Non-pigmented ciliary epithelial cell (primary cell): Measurements from ENCODE around the gene MED16.
"Not testable (repeated sequence)": the region's sequence is repeated elsewhere in the genome, so short reads cannot be mapped to it uniquely, and the experiment has no call there.

Experiments used
- DNase-seq: peaks from one replicate; pipeline ENCODE4 v3.0.0-alpha.2; 2010; ENCODE audit warnings: low read depth

MED16 gene

DNA sequence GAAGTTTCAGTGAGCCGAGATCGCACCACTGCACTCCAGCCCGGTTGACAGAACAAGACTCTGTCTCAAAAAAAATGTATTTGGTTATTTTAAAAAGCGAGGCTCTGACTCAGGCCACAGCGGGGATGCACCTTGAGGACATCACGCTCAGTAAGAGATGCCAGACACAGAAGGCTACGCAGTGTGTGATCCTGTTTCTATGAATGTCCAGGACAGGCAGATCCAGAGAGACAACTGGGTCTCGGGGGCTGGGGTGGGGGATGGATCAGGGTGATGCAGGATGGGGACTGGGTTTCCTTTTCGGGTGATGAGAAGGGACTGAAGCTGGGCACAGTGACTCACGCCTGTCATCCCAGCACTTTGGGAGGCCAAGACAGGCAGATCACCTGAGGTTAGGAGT lies 5.4 kb downstream of the MED16 start:
- DNase-seq, result no peak

DNA sequence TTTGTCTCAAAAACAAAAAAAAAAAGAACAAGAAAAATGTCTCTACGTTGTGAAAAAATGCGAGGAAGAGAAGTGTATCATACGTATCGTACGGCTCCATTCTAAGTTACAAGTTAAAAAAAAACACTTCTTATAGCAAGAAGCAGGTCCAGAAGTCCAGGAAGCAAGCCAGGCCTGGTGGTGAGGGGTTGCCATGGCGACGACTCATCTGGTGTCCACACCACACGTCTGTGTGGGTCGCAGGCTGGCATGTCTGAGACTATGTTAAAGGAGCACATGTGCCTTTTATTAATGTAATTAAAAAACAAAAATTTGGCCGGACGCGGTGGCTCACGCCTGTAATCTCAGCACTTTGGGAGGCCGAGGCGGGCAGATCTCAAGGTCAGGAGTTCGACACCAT lies 5.9 kb downstream of the MED16 start:
- no peak for DNase-seq

DNA sequence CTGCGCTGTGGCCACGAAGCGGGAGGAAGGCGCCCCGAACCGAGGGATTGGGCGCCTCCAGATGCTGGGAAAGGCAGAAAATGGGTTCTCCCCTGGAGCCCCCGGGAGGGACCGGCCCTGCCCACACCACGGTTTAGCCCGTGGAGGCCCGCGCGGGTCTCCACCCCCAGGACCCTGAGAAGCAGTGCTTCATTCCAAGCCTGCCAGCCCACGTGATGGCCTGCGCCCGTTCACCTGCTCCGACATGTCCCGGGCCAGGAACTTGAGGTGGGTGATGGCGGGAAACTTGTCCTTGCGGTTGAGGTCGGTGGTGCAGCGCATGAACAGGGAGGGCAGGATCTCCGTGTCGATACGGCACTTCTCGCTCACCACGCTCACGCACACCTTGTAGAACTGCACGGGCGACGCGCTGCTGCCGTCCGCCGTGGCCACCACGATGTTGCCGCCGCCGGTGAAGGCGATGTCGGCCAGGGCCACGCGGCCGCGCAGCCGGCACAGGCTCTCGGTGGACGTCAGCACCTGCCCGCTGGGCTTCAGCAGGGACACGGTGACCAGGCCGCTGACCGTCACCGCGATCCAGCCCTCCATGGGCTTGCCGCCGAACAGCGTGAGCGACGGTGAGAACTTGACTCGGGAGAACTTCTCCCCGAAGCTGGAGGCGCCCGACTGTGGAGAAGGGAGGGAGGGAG lies 7.3 kb downstream of the MED16 start:
- DNase-seq, result no peak

DNA sequence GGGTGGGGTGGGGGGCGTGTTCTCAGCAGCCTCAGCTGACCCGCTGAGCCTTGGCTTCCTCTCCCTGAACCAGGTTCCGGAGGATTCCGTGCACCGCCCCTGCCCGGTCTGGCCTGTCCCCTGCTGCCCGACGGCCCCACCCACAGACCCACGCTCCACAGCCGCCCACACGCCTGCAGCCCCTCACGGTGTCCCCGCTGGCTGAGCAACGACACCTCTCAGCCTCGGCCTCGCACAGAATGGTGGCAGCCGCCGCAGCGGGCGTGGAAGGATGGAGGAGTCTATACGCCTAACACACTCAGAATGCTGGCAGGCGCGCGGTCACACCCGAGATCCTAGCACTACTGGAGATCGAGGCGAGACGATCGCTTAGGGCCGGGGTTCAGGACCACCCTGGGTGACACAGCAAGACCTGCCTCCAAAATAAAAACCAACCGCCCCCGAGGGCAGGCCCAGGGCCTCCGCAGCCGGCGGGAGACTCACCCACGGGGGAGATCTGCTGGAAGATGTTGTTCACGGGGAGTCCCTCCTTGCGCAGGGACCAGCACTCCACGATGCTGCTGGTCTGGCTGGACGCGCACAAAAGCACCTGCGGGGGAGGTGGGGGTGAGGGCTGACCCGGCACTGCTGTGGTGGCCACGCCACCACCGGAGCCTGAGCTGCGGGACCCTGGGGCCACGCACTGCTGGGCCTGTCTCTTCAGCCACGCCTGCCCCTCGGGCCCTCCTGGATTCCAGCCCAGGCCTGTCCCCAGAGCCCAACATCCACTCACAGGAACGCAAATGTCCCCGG lies 8.4 kb downstream of the MED16 start:
- no peak for DNase-seq

DNA sequence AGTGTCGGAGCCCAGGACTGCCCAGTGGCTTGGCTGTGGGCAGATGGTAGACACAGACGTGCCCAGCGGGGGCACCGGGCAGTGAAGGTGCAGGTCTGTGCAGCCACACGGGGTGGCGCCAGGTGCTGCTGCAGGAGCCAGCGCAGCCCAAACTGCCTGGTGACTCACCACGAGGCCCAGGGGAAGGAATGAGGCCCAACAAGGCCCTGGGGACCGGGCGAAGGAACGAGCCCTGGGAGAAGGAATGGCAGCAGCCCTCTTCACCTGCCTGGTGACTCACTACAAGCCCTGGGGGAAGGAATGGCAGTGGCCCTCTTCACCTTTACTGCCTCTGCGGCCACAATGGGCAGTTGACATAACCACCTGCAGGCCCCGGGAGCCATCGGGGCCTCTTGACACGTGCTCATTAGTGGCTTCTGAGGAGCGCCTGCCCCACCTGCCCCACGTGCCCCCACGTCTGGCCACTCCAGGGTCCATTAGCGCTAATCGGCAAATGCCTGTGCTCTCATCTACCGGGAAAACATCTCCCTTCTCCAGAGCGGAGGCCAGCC lies 9.3 kb downstream of the MED16 start:
- DNase-seq, result no peak

DNA sequence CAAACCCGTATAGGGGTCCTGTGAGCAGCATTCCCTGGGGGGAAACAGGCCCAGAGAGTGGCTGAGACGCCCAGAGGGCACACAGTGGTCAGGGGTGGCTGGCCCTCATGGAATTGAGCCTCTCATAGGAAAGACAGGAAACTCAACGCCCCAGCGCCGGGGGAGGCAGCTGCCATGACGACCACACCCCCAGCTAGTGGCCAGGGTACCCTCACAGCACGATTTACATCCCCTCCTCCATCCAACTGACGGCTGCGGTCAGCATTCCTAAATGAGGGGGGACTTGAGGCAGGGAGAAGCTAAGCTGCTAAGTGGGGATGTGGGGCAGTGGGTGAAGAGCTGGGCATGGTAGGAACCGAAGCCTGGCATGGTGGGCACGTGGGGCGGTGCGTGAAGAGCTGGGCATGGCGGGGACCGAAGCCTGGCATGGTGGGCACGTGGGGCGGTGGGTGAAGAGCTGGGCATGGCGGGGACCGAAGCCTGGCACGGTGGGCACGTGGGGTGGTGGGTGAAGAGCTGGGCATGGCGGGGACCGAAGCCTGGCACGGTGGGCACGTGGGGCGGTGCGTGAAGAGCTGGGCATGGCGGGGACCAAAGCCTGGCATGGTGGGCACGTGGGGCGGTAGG lies 10.0 kb downstream of the MED16 start:
- DNase-seq, result no peak

DNA sequence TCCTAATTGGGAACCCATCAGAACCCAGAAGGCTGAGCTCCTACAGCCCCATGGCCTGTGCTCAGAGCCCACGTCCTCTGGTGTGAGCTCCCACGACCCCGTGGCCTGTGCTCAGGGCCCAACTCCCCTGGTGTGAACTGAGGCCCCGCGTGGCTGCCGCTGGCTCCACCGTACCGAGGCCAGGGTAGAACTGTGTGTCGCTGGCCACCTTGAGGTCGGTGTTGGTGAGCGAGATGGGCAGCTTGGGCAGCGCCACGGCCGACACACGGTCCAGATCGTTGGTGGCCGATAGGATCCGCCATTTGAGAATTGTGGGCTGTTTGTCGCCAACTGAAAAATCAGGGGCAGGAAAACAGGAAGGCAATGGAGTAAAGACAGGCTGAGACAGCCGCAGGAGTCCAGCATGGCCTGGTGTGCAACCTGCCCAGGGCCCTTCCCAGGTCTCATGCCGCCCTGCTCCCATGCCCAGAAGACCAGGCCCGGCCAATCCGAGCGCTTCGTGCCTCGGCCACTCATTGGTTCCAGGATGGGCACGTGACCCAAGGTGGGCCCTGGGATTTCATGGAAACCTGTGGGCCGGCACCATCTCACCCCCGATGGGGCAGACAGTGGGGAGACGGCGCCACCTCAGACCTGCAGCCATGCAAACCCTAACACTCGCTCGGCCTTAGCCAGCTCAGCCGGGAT lies 11.5 kb downstream of the MED16 start:
- DNase-seq, result no peak

DNA sequence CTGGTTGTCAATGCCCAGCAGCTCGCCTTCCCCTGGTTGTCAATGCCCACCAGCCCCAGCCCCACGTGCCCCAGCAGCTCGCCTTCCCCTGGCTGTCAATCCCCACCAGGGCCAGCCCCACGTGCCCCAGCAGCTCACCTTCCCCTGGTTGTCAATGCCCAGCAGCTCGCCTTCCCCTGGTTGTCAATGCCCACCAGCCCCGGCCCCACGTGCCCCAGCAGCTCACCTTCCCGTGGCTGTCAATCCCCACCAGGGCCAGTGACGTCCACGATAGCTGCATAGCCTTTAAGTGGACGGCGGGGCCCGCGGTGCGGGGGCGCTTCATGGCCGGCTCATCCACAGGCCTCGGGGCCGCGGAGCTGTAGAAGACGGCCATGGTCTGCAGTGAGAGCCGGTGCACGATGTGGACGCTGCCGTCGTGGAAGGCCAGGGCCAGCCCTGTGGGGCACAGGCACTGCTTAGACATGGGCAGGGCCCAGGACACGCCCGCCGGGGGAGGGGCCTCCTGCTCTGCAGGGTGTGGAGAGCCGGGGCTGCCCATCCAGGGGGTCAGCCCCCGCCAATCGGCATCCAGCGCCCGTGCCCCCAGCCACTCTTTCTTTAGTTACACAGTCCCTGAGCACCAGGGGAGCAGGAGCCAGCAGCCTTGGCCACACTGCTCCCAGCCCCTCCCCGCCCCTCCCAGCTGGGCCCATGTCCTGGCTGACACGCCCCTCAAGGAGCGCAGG lies 13.1 kb downstream of the MED16 start:
- no peak for DNase-seq

DNA sequence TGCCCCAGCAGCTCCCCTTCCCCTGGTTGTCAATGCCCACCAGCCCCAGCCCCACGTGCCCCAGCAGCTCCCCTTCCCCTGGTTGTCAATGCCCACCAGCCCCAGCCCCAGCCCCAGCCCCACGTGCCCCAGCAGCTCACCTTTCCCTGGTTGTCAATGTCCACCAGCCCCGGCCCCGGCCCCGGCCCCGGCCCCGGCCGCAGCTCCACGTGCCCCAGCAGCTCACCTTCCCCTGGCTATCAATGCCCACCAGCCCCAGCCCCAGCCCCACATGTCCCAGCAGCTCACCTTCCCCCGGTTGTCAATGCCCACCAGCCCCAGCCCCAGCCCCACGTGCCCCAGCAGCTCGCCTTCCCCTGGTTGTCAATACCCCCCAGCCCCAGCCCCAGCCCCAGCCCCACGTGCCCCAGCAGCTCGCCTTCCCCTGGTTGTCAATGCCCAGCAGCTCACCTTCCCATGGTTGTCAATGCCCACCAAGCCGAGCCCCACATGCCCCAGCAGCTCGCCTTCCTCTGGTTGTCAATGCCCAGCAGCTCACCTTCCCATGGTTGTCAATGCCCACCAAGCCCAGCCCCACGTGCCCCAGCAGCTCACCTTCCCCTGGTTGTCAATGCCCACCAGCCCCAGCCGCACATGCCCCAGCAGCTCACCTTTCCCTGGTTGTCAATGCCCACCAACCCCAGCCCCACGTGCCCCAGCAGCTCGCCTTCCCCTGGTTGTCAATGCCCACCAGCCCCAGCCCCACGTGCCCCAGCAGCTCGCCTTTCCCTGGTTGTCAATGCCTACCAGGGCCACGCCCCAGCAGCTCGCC lies 14.0 kb downstream of the MED16 start:
- not testable (repeated sequence) for DNase-seq

DNA sequence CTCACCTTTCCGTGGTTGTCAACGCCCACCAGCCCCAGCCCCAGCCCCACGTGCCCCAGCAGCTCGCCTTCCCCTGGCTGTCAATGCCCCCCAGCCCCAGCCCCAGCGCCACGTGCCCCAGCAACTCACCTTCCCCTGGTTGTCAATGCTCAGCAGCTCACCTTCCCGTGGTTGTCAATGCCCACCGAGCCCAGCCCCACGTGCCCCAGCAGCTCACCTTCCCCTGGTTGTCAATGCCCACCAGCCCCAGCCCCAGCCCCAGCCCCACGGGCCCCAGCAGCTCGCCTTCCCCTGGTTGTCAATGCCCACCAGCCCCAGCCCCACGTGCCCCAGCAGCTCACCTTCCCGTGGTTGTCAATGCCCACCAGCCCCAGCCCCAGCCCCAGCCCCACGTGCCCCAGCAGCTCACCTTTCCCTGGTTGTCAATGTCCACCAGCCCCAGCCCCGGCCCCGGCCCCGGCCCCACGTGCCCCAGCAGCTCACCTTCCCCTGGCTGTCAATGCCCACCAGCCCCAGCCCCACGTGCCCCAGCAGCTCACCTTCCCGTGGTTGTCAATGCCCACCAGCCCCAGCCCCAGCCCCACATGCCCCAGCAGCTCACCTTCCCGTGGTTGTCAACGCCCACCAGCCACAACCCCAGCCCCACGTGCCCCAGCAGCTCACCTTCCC lies 14.9 kb downstream of the MED16 start:
- not testable (repeated sequence) for DNase-seq

DNA sequence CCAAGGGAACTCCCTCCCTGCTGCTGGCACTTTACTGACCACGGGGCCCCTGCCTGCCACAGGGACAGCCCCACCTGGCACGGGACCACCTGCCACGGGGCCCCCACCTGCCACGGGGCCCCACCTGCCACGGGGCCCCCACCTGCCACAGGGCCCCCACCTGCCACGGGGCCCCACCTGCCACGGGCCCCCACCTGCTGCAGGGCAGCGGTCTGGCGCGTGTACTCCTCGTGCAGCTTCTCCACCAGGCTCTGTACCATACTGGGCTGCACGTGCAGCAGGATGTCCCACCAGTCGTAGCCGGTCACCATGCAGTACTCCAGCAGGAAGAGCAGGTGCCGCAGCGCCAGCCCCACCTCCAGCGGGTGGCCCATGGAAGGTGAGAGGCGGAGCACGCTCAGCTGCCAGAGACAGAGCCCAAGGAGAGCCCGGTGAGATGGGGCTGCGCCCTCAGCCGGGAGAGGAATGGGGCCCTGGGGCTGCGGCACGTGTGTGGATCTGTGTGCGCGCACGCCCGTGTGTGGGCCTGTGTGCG lies 16.1 kb downstream of the MED16 start:
- DNase-seq, result no peak

DNA sequence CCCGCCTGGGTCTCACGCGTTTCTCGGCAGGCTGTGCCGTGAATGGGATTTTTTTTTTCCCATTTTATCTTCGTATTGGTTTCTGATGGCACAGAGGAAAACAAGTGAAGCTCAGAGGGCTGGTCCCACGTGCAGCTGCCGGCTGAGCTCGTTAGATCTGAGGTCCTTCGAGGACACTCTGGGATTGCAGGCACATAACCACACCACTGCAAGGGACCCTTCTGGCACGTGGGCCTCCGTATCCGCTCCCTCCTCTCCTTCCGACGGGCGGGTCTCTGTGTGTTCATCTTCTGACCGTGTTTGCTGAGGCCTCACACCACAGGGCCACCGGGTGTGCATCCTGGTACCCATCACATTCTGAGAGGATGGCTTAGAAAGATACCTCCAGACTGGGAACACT lies 16.9 kb downstream of the MED16 start:
- no peak for DNase-seq

DNA sequence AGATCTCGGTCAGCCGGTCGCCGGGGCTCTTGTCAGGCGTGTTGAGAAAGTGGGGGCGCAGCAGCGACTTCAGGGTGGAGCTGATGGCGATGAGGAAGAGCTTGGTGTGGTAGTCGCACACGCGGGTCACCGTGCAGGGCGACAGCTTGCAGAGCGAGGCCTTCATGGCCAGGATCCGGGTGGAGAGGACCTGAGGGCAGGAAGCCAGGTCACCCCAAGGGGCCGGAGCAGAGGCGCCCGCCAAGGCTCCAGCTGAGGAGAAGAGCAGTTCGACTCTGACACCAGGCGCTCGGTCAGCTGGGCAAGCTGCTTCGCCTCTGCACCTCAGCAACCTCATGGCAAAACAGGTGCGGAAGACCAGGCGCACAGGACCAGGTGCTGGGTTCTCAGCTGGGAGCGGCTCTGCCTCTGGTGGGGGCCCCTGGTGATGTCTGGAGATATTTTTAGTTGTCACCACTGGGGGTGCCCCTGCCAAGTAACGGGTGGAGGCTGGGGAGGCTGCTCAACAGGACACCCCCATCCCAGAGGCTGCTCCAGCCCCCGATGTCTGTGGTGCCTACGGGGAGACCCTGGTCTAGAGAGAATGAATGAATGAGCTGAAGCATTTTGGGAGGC lies 17.6 kb downstream of the MED16 start:
- no peak for DNase-seq

DNA sequence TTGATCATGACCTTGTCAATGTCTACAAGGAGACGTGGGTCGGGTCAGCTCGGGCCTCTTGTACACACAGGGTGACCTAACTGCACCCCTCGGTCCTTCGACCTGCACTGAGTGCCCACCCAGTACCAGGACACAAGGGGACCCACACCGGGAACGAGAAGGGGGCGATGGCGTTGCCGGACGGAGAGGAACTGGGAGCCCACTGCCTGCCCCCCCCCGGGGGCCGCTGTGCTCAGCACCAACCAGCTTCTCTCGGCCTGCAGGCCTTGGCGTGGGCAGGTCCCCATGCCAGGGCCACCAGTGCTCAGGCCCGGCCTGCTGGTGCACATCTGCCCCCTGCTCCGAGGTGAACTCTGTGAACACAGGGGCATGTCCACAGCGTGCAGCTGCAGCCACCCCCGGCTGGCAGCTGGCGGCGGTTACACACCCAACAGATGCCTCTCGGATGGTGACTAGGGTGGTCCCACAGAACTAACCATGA lies 19.4 kb downstream of the MED16 start:
- no peak for DNase-seq

DNA sequence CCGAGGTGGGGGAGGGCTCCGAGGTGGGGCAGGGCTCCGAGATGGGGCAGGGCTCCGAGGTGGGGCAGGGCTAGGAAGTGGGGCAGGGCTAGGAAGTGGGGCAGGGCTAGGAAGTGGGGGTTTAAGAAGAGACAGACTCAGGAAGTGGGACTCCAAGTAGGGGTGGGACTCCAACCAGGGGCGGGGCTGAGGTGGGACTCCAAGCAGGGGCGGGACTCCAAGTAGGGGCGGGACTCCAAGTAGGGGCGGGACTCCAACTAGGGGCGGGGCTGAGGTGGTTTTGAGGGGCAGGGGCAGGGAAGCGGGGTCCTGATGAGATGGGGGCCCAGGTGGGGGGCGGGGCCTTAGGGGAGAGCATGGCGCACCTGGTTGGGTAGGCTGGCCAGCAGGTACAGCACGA lies 19.9 kb downstream of the MED16 start:
- DNase-seq, result no peak

DNA sequence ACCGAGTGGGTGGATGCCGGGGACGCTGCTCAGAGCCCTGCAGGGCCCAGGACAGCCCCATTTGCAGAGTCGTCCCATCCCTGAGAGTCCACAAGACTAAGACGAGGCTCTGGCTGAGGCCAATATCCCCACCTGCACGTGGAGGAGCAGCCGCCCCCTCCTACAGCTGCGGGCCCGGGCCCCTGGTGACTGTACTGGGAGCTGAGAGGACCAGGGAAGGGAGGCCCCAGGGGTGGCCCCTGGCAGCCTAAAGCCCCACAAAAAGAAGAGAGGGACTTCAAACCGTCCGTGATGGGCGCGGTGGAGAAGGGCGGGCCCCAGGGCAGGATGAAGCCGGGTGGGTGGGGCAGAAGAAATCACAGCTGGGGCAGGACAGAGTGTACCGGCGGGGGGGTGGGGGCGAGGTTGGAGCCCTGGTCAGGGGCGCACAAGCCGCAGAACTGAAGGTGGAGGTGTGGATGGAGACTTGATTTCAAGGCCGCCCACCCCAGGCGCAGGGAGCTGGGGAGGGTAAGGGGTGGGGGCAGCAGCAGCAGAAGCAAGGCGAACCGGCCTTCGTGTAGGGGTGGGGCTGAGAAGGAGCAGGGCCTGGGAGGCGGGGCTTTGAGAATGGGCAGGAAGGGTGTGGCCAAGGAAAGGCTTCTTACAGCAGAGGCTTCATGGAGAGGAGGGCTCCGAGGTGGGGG lies 20.6 kb downstream of the MED16 start:
- DNase-seq, result no peak

DNA sequence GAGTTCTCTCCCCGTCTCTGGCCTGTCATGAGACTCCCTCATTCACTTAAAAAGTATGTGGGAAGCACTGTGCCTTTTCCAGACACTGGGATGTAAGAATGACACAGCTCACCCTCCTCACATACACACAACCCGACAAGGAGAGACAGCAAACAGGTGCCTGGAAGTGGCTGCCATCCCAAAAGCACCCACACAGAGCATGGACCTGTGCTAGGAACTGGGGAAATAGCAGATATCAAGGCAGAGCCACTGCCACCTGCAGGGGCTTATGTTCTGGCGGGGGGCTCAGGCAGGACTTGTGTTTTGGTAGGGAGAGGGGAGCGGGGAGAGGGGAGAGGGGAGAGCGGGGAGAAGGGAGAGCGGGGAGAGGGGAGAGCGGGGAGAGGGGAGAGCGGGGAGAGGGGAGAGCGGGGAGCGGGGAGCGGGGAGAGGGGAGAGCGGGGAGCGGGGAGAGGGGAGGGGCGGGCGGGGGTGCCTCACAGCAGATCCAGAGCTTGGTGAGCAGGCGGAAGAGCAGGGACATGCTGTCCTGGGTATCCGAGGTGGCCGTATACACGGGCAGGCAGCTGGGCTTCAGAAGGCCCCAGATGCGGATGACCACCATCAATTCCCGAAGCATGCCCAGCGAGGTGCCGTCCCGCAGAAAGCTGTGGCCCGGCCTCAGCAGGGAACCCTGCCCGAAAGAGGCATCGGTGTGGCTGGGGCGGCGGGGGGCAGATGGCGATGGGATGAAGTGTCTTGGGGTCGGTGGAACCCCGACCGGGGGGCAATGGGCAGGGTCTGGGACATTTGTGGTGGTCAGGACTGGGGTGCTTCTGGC lies 21.3 kb downstream of the MED16 start:
- no peak for DNase-seq

DNA sequence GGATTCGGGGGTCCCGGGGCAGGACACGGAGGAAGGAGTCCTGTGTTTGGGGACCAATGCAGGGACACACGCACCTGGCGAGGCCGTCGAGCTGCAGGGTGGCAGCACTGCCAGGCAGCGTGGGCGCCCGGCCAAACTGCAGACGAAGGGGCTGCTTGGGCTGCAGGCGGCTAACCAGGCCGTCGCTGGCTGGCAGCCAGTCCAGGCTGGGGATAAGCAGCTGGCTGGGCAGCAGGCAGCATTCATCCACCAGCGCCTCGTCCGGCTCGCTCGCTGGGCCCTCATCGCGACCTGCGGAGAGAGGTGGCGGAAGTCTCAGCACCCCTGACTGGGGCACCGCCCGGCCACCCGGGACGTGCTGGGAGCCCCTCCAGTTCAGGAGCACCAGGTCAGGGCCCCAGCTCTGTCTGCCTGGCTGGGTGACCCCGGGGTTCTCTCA lies 22.0 kb downstream of the MED16 start:
- no peak for DNase-seq
